NCI-H2107 (cell line): ENCODE data around the gene OMA1.
A peak's percentile ranks its signal among the peaks of the same experiment; 100 is the strongest.
"Not testable (repeated sequence)": the region's sequence is repeated elsewhere in the genome, so short reads cannot be mapped to it uniquely, and the experiment has no call there.

Source experiments
- DNase-seq: peaks from one replicate; lab custom pipeline; 2025; lab: John Stamatoyannopoulos, UW

The OMA1 gene

DNA sequence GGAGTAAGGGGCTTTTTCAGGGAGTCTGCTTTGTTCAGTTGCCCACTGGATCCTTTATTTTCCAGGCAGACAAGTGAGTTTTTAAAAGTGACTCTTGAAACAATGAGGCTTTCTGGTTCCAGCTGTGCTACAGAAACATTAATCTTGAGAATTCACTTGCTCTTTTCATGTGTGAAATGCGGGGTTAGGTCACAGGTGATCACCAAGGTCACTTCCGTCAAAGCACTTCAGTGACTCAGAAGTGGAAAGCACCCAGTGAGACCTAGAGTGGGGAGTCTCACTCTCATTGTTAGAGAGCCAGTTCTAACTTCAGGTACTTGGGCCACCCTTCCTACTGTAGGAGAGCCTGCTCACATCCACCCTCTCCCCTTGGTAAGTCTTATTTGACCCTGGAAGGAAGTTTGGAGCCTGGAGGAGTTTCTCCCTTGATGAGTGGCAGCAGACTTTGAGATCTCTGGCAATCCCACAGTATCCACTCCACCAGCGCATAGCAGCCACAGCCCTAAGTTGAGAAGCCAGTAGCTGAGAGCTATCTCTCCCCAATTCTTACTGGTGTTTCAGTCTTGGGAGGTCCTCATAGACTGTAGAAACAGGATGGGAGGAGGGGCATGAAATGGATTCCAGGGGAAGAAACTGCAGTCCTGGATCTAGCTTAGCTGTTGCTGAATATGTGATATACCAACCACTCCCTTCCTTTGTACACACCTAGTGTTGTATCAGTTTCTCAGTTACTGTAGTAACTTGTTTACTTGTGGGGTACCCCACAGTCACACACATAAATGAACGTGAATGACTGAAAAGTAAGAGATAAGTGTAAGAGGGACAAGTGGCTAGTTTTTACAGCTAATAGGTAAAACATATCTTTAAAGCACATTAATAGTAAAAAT is 27.4 kb upstream of the OMA1 start:
- DNase-seq = no peak

DNA sequence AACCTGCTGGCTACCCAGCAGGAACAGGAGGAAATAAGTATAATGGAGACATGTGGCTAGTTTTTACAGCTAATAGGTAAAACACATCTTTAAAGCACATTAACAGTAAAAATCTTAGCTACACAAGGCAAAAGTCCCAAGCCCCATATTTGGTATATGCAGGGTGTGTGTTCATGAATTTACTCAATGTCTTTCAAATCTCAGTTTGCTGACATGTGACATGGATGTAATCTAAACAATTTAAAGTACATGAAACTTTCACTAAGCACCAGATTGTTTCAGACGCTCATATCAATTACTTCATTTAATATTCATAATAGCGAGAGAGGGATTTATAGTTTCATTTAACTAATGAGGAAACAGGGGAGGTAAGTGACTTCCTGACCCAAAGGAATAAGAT is 26.6 kb upstream of the OMA1 start:
- DNase-seq = no peak

DNA sequence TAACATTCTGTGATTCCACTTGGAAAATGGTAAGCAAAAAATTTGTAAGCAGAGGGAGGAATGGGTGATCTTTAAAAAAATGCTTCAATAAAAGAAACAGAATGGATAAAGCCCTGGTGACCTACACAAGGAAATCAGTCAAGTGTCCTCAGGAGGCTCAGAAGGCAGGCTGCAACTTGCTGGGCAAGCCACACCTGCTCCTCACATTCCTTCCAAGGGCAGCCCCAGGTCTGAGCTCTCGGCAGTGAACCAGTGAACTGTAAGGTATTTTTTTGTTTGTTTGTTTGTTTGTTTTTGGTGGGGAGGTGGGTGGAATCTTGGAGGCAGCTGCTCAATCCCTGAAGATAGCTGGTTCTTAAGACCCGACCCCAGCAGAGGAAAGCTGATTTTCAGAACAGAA is 26.2 kb upstream of the OMA1 start:
- DNase-seq = no peak

DNA sequence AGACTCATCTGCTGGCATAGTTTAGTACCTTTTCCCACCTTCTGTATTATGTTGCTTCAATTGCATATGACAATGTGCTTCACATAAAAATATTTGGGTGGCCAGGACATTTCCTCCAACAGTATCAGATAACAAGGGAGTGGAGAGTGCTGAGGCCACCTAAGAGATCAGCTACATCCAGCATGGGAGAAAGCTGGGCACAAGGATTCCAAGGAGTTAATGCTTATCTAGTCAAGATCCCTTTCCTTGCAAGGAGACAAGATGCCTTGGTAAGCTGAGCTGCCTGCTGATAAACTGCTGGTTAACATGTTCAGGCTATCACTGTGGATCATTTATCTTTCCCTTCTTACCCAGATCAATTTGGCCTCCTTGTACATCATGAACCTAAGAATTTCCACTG is 25.1 kb upstream of the OMA1 start:
- no peak for DNase-seq

DNA sequence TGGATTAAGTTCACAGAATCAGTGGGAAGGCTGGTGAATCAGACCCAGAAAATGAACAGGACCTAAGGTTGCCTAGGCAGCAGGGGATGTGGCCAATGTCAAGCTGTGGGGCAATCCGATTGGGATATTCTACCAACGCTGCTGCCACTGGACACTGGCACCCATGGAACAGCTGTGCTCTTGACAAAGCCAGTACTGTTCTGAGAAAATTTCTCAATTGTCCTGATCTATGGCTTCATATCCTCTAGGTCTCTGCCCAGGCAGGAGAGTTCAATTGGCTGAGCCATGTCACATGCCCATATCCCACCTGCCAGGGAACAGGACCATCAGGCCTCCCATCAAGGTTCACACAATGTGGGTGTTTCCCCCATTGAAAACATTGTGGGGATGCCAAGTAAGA is 24.3 kb upstream of the OMA1 start:
- no peak for DNase-seq

DNA sequence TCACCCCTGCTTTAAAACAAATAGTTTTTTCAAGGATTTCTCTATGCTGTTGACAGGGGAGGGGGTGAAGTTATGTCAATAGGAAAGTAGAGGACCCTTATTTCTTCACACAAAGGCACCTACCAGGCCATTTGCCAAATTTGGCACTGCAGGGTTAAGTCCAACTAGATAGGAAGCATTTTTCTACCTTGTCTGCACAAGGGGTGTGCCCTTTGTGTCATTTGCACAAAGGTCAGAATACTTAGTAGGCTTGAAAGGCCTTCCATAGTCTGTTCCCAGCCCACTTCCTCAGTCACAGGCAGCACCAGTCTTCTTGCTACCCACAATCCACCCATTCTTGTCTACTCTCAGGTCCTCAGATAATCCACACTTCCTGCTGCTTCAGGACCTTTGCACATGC is 23.6 kb upstream of the OMA1 start:
- DNase-seq = no peak

DNA sequence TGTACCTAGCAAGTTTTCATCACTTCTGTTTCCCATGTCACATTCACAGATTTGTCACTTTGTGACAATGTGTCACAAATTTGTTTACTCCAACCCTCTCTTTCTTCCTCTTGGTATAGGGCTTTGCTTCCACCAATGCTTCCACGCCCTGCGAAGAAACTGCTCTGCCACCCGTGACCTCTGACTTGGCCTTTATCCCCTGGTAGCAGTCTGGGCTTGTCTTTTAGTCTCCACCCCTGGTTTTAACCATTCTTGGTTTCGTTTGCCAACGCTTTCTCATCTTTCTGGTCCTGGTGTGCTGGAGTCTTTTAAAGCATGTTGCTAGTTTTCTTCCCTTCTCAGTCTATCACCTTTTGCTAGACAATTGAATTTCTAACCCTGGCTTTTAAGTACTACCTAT is 22.4 kb upstream of the OMA1 start:
- DNase-seq = no peak

DNA sequence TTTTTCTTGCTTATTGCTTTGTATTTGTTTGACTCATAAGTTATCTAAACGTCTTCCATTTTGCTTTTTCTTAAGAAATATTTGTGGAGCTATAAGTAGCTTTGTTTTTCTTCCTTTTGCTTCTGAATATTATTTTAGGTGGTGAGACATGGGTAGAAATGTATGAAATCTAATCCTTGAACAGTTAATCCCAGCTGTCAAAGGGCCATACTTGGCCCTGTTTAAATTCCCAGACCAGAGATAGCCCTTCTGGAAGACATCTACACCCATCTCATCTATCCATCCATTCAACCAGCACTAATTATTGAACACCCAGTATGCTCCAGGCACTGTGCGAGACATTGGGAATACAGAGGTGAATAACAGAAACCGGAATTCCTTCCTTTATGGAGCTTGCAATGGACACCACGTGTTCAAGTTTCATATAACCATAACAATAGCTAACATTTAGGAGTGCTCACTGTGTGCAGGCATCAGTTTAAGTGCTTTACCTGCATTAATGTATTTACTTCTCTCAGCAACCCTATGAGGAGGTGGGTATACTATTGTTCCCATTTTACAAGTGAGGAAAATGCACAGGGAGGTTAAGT is 21.8 kb upstream of the OMA1 start:
- no peak for DNase-seq

DNA sequence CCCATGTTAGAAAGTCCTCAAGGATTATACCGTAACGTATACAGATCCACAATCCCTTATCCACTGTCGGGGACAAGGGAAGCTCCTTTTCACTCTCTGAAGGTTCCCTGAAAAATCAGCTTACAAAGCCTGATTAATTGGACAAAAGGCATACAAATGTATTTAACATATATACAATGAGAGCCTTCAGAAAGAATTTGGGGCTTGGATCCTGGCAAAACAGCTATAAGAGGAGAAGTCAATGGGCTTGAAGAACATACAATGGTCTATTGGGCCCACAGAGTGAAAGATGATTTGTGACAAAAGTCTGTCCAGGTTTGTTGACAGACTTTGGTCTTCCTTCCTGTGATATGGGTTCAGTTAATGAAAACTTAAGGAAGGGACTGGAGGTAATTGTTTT is 19.8 kb upstream of the OMA1 start:
- no peak for DNase-seq

DNA sequence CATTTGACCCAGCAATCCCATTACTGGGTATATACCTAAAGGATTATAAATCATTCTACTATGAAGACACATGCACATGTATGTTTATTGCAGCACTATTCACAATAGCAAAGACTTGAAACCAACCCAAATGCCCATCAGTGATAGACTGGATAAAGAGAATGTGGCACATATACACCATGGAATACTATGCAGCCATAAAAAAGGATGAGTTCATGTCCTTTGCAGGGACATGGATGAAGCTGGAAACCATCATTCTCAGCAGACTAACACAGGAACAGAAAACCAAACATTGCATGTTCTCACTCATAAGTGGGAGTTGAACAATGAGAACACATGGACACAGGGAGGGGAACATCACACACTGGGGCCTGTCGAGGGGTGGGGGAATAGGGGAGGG is 17.2 kb upstream of the OMA1 start:
- DNase-seq = not testable (repeated sequence)

DNA sequence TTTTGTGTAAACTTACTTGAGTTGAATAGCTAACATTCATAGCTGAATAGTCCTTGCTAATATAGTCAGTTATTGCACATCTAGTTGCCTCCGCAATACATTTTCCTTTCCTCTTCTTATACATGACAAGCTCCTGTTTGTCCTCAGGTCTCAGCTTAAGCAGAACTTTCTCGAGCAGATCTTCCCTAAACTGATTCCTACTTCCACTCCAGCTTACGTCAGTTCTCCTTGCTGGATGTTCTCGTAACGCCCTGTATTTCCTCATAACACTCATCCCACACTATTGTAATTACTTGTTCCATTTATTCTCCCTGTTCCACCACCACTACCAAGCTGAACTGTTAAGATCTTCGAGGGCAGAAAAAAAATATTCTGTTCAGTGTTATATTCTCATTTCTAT is 15.1 kb upstream of the OMA1 start:
- no peak for DNase-seq

DNA sequence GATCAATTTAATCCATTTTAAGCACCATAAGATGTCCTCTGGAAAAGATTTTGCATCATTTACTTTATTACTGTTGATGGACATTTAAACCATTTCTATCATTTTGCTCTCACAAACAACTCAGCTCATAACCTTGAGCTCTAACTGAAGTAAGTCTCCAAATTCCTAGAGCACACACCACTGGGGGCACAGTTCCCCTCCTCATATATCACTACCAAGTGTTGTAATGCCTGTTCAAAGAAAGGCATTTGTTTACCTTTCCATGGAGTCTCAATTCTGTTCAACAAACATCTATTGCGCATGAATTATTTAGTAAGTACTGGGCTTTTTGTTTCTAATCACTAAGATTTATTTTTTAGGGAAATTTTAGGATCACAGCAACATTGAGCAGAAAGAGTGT is 8.9 kb upstream of the OMA1 start:
- DNase-seq = no peak

DNA sequence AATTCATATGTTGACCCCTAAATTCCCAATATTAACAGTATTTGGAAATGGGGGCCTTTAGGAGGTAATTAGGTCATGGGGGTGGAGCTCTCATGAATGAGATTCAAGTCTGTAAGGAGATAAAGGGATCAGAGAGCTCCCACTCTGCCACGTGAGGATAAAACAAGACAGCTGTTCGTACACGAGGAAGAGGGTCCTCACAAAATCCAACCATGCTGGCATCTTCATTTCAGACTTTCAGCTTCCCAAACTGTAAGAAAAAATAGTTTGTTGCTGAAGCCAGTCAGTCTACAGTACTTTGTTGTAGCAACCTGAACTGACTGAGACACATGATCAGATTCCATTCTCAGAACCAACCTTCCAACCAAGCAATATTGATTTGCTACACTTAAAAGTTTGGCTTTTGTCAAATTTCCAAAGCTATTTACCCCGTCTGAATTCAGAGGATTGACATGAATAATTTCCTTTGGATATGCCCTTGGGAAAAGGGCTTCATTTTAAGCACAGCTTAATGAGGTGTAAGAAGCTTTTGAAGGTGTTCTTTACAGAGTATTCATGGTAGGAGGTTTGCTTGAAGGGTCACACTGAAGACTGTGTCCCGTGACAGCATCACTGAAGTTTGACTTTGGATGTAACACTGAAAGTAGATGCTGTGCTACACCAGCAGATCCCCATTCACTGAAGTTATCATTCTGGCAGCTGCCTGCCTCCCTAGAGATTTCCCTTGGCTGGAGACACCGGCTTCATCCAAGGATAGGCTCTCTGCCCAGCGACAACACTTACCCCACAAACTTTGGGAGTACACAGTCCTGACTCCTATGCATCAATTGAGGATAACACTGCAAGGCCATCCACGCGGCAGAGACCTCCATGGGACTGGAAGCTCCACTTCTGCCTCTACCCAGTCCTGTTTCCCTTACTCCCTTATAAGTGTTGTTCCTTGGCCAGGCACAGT is 4.9 kb upstream of the OMA1 start:
- DNase-seq = no peak

DNA sequence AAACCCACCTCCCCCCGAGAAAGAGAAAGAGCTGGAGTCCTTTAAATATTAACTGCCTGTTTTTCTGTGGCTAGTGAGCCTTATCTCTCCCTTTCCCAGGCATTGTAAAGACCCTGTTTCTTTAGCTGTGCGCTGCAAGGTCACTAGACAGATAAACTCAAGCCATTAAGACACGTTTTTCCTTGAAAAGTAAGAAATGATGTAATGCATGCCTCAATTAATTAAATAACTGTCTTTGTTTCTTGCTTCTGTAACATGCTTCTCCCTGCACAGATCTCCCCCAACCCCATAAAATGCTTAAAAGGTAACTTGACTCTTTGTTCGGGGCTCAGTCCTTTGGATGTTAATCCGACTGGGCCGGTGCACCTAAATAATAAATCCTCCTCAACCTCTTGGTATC is 2.8 kb upstream of the OMA1 start:
- not testable (repeated sequence) for DNase-seq

DNA sequence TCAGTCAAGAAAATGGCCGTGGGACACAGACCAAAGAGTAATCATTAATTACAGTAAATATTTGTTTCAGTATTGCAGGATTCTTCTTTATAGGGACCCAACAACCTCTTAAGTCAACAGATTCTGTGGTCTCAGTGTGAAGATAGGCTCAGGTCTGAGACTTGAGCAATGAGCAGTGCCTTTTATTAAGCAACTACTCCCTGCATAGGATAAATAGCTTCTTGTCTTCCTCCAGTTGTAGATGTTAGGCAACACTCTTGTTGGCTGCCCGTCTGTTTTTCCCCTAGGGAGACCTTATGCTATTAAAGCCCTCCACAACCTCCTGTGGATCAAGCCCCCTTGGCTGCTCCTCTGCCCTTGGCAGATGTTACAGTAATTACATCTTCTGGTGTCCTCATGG is 1.8 kb upstream of the OMA1 start:
- DNase-seq = no peak

DNA sequence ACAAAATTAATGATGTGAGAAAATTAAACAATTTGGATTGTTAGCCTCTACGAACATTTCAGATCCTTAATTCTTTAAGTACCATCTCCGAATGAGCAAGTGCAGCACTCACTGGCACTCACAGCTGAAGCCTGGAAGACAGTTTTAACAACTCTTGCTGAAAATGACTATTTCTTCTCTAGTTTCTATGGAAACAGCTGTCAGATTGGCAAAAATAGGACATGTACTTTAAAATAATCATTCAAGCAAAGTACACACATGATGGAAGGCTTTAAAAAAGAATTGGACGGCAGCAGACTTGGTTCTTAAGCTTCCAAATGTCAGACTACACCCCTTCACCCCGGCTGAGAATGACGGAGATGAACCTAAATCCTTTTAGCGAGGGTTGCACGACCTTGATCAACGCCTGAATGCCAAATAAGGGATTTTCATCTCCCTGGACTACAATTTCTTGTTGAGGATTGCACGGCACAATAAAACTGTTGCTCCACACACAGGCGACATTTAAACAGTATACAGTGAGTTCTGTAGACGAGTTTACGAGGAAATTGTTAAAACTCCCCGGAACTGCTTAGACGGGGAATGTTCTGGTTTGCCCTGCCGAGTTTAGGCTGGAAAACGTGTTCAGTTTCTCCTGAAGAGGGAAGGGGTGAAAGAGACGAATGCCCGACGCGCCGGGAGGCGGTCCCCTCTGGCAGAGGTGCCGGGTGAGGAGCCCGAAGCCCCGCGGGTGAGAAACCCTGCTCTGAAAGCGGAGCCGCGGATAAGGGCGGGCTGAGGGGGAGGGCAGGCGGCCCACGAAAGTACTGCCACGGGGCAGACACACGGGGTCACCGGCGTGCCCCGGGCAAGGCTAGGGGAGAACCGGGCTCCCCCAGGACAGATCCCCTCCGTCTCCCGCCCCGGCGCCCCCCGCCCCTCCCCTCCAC is 671 bp downstream of the OMA1 start:
- peak; percentile 40 for DNase-seq

DNA sequence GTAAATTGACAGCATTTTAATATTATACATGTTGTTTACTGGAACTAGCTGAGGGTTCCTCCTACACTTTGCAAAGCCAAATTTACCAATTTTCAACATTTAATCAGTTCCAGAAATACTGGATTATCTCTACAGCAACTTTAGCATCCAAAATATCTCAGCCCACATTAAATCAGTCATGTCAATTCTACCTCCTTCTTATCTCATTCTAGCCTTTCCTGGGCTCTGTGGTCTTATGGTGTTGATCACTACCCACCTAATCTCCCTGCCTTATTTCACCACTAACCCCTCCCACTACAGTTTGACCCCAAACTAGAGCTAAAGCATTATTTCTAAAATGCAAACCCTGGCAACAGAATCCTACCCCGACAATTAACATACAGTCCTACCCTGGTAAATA is 3.3 kb downstream of the OMA1 start:
- DNase-seq = no peak

DNA sequence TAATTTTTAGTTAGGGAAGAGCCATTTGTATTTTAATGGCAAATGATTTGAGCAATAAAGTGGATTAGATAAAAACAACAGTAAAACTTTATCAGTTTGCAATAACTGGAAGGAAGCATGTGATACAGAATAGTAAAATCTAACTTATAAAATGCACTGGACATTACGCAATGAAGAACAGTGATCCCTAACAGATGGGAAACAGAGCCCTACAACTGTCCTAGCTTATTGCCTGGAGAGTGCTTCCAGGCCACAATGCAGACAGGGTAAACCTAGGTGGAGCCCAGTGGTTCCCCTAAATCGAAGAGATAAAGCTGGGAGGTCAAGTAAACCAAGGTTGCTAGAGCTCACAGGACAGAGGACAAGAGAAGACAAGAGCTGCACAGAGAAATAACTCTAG is 7.0 kb downstream of the OMA1 start:
- no peak for DNase-seq

DNA sequence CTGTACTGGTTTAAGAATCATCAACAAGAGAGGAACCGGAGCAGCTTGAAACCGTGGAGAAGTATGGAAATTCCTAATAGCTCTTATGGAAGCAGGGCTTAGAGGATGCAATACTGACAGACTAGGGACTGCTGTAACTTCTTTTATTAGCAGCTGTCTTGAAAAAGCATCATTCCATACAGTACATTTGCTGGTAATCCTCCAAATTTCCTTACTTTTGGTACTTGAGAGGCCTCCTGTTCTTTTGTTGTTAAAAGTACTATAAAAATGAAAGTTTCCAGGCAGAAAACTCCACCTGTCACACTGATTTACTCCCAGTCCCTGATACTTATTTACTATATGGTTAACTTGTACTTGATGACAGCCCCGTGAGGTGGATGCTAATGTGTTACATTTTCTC is 7.7 kb downstream of the OMA1 start:
- DNase-seq = no peak

DNA sequence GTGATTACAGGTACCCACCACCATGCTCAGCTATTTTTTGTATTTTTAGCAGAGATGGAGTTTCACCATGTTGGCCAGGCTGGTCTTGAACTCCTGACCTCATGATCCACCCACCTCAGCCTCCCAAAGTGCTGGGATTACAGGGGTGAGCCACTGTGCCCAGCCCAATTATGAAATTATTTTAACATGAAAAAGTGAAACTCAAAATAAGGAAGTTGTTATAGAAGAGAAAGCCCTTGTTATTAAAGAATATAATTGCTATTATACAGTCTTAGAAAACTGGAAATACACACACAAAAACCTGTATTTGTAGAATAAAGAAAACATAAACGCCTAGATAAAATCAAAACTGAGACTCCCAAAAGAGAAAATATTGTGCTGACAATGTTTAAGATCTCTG is 14.7 kb downstream of the OMA1 start:
- not testable (repeated sequence) for DNase-seq

DNA sequence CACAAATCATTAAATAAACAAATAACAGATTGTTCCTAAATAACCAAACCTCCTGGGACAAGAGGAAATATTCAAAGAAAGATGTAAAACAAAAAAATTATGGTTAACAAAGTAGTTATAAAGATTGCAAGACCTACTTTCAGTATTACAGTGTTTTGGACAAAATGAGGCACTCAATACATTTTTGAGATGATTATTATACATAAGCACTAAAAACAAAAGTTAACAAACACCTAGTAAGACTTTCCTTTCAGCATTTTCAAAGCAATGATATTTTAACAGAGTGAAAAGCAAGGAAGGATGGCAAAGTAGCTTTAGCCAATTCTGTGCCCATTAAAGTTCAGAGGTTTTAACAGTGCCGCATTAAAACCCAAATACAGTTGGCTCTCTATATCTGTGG is 17.2 kb downstream of the OMA1 start:
- DNase-seq = no peak

DNA sequence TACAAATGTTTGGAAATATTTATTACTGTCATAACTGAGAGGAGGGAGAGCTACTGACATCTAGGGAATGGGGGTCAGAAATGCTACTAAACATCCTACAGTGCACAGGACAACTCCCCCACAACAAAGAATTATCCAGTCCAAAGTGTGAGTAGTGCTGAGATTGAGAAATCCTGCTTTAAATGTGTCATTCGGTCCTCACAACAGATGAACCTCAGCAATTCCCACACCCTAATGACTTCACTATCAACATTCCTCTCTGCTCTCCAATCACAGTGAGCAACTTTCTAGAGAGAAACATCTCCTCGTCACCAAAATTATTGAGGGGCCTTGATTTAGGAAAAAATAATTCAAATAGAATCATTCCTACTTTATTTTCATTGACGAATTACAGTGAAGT is 18.0 kb downstream of the OMA1 start:
- DNase-seq = no peak
